Measurements from ENCODE around the gene MYOT.

DNA sequence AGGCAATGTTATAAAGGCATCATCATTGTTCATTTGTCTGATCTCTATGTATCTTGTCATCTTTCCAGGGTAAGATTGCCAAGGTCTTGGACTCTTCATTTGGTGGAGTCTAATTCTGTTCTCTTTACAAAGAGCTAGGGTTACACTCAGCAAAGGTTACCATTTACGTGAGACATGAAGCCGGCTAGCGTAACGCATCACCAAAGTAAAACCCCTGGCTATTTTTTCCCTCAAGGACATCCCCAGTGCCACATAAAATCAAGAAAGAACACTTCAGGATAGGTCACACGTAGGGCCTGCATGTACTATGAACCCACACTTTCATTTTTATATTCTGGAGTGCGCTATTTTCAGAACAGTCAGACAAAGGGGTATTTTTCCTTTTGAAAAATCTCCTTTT, 20.0 kb upstream of the MYOT start:
- TF ChIP-seq, protein P1, sequence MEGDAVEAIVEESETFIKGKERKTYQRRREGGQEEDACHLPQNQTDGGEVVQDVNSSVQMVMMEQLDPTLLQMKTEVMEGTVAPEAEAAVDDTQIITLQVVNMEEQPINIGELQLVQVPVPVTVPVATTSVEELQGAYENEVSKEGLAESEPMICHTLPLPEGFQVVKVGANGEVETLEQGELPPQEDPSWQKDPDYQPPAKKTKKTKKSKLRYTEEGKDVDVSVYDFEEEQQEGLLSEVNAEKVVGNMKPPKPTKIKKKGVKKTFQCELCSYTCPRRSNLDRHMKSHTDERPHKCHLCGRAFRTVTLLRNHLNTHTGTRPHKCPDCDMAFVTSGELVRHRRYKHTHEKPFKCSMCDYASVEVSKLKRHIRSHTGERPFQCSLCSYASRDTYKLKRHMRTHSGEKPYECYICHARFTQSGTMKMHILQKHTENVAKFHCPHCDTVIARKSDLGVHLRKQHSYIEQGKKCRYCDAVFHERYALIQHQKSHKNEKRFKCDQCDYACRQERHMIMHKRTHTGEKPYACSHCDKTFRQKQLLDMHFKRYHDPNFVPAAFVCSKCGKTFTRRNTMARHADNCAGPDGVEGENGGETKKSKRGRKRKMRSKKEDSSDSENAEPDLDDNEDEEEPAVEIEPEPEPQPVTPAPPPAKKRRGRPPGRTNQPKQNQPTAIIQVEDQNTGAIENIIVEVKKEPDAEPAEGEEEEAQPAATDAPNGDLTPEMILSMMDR (IDR thresholded peaks at IDR 0.05) = no peak
- no peak for TF ChIP-seq POLR2A (IDR thresholded peaks at IDR 0.05)
